ENCODE results near the gene SUSD2. TPM values are rescaled to one million over a fixed set of nuclear protein-coding genes. Genes with fewer than 3 reads are reported as not detected.
"Not testable (repeated sequence)": the region's sequence is repeated elsewhere in the genome, so short reads cannot be mapped to it uniquely, and the experiment has no call there.

Gene SUSD2
- polyA plus RNA-seq (2011; rRNA removed) (0.63 and 1.1 TPM in 2 replicates), polyA minus RNA-seq (2011; rRNA and poly(A)+ RNA removed) (0.09 and 0.32 TPM in 2 replicates)

- ChIA-PET POLR2A (no interaction called here), CTCF (interaction anchor here (1.0 kb wide), 1 partner anchor 75 kb away, joined by 3 read pairs; no protein-coding TSS in a partner anchor)
- no peak within 1 kb of the TSS for H3K27ac ChIP-seq (ENCODE audit: low read depth, low read length)
- no peaks in the 10 kb centered on the region for H3K27me3 ChIP-seq (ENCODE audit: control insufficient read depth, insufficient read depth, low read length)
- TF ChIP-seq, protein P1, sequence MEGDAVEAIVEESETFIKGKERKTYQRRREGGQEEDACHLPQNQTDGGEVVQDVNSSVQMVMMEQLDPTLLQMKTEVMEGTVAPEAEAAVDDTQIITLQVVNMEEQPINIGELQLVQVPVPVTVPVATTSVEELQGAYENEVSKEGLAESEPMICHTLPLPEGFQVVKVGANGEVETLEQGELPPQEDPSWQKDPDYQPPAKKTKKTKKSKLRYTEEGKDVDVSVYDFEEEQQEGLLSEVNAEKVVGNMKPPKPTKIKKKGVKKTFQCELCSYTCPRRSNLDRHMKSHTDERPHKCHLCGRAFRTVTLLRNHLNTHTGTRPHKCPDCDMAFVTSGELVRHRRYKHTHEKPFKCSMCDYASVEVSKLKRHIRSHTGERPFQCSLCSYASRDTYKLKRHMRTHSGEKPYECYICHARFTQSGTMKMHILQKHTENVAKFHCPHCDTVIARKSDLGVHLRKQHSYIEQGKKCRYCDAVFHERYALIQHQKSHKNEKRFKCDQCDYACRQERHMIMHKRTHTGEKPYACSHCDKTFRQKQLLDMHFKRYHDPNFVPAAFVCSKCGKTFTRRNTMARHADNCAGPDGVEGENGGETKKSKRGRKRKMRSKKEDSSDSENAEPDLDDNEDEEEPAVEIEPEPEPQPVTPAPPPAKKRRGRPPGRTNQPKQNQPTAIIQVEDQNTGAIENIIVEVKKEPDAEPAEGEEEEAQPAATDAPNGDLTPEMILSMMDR (IDR thresholded peaks at IDR 0.05; ENCODE audit: low read depth, low read length) = no peak
- no peak for DNase-seq (ENCODE audit: low read depth, low spot score)
- H3K9me3 ChIP-seq (ENCODE audit: control insufficient read depth, insufficient read depth, low read length) = no peaks in the 10 kb centered on the region; the same call in 1 of the 2 replicates
- H3K4me3 ChIP-seq (ENCODE audit: low read depth, low read length) = no peak within 1 kb of the TSS
Observed at GRCh38 chr22:24181088-24181995, at the start of gene SUSD2. Gene SUSD2 (plus strand): TSS chr22:24181487. CDS start chr22:24181520, 33 bp downstream.

- Histone ChIP-seq H3K27ac (ENCODE audit: low read depth, low read length) (no peak overlapping the region), H3K27me3 (ENCODE audit: control insufficient read depth, insufficient read depth, low read length) (no peaks in the 10 kb centered on the region), H3K9me3 (ENCODE audit: control insufficient read depth, insufficient read depth, low read length) (no peaks in the 10 kb centered on the region), H3K4me3 (ENCODE audit: low read depth, low read length) (no peak overlapping the region)
- TF ChIP-seq, protein P1 (IDR thresholded peaks at IDR 0.05; ENCODE audit: low read depth, low read length) = peak; percentile 57
- CTCF ChIA-PET = interaction anchor here (1.1 to 1.6 kb wide), 2 partner anchors 24 to 42 kb away, joined by 3 to 9 read pairs; no protein-coding TSS in a partner anchor
- POLR2A ChIA-PET = interaction anchor here (0.9 kb wide), 1 partner anchor 8 kb away, joined by 3 read pairs; no protein-coding TSS in a partner anchor
- DNase-seq (ENCODE audit: low read depth, low spot score) = no peak
Observed at GRCh38 chr22:24133187-24133965, 47.9 kb upstream of the SUSD2 start.

- TF ChIP-seq, protein P1 (IDR thresholded peaks at IDR 0.05; ENCODE audit: low read depth, low read length) = no peak
- CTCF ChIA-PET = interaction anchor here (2.0 kb wide), 1 partner anchor 23 kb away, joined by 12 read pairs; no protein-coding TSS in a partner anchor
- POLR2A ChIA-PET = no interaction called here
- Histone ChIP-seq H3K4me3 (ENCODE audit: low read depth, low read length) (no peak overlapping the region), H3K27ac (ENCODE audit: low read depth, low read length) (no peak overlapping the region), H3K9me3 (ENCODE audit: control insufficient read depth, insufficient read depth, low read length) (no peaks in the 10 kb centered on the region), H3K27me3 (ENCODE audit: control insufficient read depth, insufficient read depth, low read length) (no peaks in the 10 kb centered on the region)
- DNase-seq (ENCODE audit: low read depth, low spot score) = no peak
Observed at GRCh38 chr22:24134090-24134846, 47.0 kb upstream of the SUSD2 start.

DNA sequence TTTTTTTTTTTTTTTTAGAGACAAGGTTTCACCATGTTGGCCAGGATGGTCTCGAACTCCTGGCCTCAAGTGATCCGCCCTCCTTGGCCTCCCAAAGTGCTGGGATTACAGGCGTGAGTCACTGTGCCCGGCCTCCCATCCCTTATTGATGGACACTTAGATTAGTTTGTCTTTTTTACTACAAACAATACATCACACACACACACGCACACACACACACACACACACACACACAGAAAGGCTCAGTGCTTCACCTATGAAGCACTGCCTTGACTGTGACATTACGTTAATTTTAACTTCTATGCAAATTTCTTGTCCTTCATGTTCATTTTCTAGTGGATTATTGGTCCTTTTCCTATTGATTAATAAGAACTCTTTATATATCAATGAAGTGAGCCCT, 44.8 kb upstream of the SUSD2 start:
- ChIA-PET POLR2A (interaction anchor here (0.7 kb wide), 1 partner anchor 443 kb away, joined by 8 read pairs; no protein-coding TSS in a partner anchor), CTCF (interaction anchor here (0.6 to 2.0 kb wide), 2 partner anchors 10 to 21 kb away, joined by 4 to 12 read pairs; no protein-coding TSS in a partner anchor)
- not testable (repeated sequence) for H3K4me3 ChIP-seq (ENCODE audit: low read depth, low read length); H3K27ac ChIP-seq (ENCODE audit: low read depth, low read length); H3K9me3 ChIP-seq (ENCODE audit: control insufficient read depth, insufficient read depth, low read length); H3K27me3 ChIP-seq (ENCODE audit: control insufficient read depth, insufficient read depth, low read length); DNase-seq (ENCODE audit: low read depth, low spot score)

- Histone ChIP-seq H3K27ac (ENCODE audit: low read depth, low read length) (no peak overlapping the region), H3K4me3 (ENCODE audit: low read depth, low read length) (no peak overlapping the region), H3K9me3 (ENCODE audit: control insufficient read depth, insufficient read depth, low read length) (no peaks in the 10 kb centered on the region), H3K27me3 (ENCODE audit: control insufficient read depth, insufficient read depth, low read length) (no peaks in the 10 kb centered on the region)
- CTCF ChIA-PET = interaction anchor here (0.5 kb wide), 1 partner anchor 33 kb away, joined by 3 read pairs; no protein-coding TSS in a partner anchor
- TF ChIP-seq, protein P1 (IDR thresholded peaks at IDR 0.05; ENCODE audit: low read depth, low read length) = no peak
- peak; percentile 66 for DNase-seq (ENCODE audit: low read depth, low spot score)
- POLR2A ChIA-PET = interaction anchor here (1.0 kb wide), 1 partner anchor 8 kb away, joined by 3 read pairs; no protein-coding TSS in a partner anchor
Observed at GRCh38 chr22:24137595-24137994, 43.7 kb upstream of the SUSD2 start.

All from AG04450 (cell line).